ENCODE data around the gene TANGO2.

GRCh38 chr22:20018001-20018400 is 2.9 kb upstream of the TANGO2 start:
- TF ChIP-seq, protein P1, sequence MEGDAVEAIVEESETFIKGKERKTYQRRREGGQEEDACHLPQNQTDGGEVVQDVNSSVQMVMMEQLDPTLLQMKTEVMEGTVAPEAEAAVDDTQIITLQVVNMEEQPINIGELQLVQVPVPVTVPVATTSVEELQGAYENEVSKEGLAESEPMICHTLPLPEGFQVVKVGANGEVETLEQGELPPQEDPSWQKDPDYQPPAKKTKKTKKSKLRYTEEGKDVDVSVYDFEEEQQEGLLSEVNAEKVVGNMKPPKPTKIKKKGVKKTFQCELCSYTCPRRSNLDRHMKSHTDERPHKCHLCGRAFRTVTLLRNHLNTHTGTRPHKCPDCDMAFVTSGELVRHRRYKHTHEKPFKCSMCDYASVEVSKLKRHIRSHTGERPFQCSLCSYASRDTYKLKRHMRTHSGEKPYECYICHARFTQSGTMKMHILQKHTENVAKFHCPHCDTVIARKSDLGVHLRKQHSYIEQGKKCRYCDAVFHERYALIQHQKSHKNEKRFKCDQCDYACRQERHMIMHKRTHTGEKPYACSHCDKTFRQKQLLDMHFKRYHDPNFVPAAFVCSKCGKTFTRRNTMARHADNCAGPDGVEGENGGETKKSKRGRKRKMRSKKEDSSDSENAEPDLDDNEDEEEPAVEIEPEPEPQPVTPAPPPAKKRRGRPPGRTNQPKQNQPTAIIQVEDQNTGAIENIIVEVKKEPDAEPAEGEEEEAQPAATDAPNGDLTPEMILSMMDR (IDR thresholded peaks at IDR 0.05; ENCODE audit: poor library complexity, severe bottlenecking) = no peak
- TF ChIP-seq SMC3 (conservative IDR thresholded peaks at IDR 0.05; ENCODE audit: poor library complexity) (no peak), RAD21 (conservative IDR thresholded peaks at IDR 0.05) (no peak), EP300 (conservative IDR thresholded peaks at IDR 0.05; ENCODE audit: poor library complexity, severe bottlenecking) (no peak), EZH2 (IDR thresholded peaks at IDR 0.05; ENCODE audit: borderline replicate concordance, insufficient read depth, low read length, poor library complexity, severe bottlenecking) (no peak), POLR2AphosphoS5 (IDR thresholded peaks at IDR 0.05) (no peak)

All from neural cell (in vitro differentiated cells).